Astrocyte of the cerebellum (primary cell): ENCODE results near the gene TMPRSS11E.
"Not testable (repeated sequence)": the region's sequence is repeated elsewhere in the genome, so short reads cannot be mapped to it uniquely, and the experiment has no call there.

Source experiments
- DNase-seq: peaks from one replicate; pipeline ENCODE4 v3.0.0-alpha.2; 2011; ENCODE audit warnings: low read depth
- H3K4me3 ChIP-seq: 2 replicates; pipeline ENCODE4 v1.5.1; 2011; ENCODE audit warnings: mild to moderate bottlenecking, low read depth, low read length, moderate library complexity
- CTCF ChIP-seq: IDR thresholded peaks from 2 replicates; pipeline ENCODE4 v1.5.1; 2012; ENCODE audit warnings: low read length, low read depth, moderate library complexity, mild to moderate bottlenecking; ENCODE audit errors: missing control alignments
- in situ Hi-C: cut with HindIII; loops from 2 replicates; pipeline ENCODE4 v1.10.0; 2017; ENCODE audit warnings: low sequenced_read_pairs

TMPRSS11E gene

GRCh38 chr4:68447201-68447600 is at the start of gene TMPRSS11E:
TSS of gene TMPRSS11E (plus strand) at chr4:68447463. CDS start at chr4:68447513, 50 bp downstream.
- H3K4me3 ChIP-seq = no peak within 1 kb of the TSS
- no peak for DNase-seq
- in situ Hi-C loops = no loop called here
- TF ChIP-seq CTCF = no peak

- TF ChIP-seq CTCF = no peak
- in situ Hi-C loops = no loop called here
- H3K4me3 ChIP-seq = no peak overlapping the region
- no peak for DNase-seq
These were observed 48.0 kb upstream of the TMPRSS11E start for GRCh38 chr4:68399306-68399705.

GRCh38 chr4:68401231-68401630 is 46.0 kb upstream of the TMPRSS11E start:
- no peak for TF ChIP-seq CTCF
- in situ Hi-C loops = no loop called here
- H3K4me3 ChIP-seq = no peak overlapping the region
- no peak for DNase-seq

- no peak for TF ChIP-seq CTCF
- in situ Hi-C loops = no loop called here
- DNase-seq = no peak
- no peak overlapping the region for H3K4me3 ChIP-seq
These were observed 43.1 kb upstream of the TMPRSS11E start for GRCh38 chr4:68404153-68404552.

- in situ Hi-C loops, H3K4me3 ChIP-seq, DNase-seq: not testable (repeated sequence)
These were observed 41.4 kb upstream of the TMPRSS11E start for GRCh38 chr4:68405718-68406478.

GRCh38 chr4:68406479-68406859 is 40.8 kb upstream of the TMPRSS11E start:
- TF ChIP-seq CTCF = no peak
- DNase-seq = no peak
- in situ Hi-C loops = no loop called here

GRCh38 chr4:68407015-68407867 is 40.0 kb upstream of the TMPRSS11E start:
- in situ Hi-C loops, H3K4me3 ChIP-seq: not testable (repeated sequence)

More at GRCh38 chr4:68406479-68406859, 40.8 kb upstream of the TMPRSS11E start:
- no peak overlapping the region for H3K4me3 ChIP-seq

More at GRCh38 chr4:68407015-68407867, 40.0 kb upstream of the TMPRSS11E start:
- DNase-seq = not testable (repeated sequence)
